Fibroblast of skin of abdomen (primary cell): Measurements from ENCODE around the gene GCG. TPM values are rescaled to one million over a fixed set of nuclear protein-coding genes. Genes with fewer than 3 reads are reported as not detected.

ENCODE experiments used
- DNase-seq: peaks from one replicate; pipeline ENCODE4 v3.0.0-alpha.2; 2013
- polyA plus RNA-seq, 2 experiments: library from polyadenylated mRNA; unstranded; fragments of 120-200 nt; gene quantifications; one replicate each; pipeline ENCODE4 v1.2.1, GENCODE V29; 2013; ENCODE audit not compliant: insufficient read length in 2 of 2

GCG gene
- 0.19 TPM for polyA plus RNA-seq (2013, experiment 1 of 2; ENCODE audit: insufficient read length)
- 0.19 TPM for polyA plus RNA-seq (2013, experiment 2 of 2; ENCODE audit: insufficient read length)

DNA sequence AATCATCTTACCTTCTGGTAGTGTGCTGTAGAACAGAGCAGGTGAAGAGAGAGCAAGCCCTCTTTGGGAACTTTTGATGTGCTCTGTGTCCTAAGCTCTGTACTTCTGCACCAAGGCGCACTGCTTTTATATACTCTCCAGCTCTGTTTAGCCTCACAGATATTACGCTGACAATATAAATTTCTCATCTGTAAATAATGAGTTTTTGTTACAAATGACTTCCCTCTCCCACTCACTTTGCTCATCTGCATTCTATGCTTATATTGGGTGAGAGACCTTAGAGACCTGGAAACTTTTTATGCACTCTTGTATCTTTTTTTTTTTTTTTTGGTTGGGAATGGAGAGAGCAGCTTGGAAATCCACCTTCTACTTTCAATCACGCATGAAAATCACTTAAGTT, at the start of gene GCG:
Gene GCG, minus strand, starts transcription at position 101 of the 400 bp plus-strand sequence. CDS start 3,069 bp downstream, outside the sequence.
- no peak for DNase-seq

DNA sequence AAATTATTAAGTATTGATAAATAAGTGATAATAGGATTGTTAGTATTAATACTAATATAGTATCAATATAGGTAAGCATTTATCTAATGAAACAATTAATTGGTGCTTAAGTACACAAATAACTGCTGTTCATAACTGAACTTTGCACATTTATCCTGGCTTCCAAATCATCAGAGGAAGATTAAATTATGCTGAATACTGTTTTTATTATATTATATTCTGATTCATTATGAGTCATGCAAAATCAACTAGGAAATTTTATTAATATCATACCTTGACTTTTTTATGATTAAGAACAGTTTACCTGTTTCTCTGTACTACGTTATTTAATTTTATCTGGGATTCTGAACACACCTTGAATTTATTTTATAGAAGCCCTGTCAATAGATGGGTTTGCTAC, 48.6 kb upstream of the GCG start:
- no peak for DNase-seq

DNA sequence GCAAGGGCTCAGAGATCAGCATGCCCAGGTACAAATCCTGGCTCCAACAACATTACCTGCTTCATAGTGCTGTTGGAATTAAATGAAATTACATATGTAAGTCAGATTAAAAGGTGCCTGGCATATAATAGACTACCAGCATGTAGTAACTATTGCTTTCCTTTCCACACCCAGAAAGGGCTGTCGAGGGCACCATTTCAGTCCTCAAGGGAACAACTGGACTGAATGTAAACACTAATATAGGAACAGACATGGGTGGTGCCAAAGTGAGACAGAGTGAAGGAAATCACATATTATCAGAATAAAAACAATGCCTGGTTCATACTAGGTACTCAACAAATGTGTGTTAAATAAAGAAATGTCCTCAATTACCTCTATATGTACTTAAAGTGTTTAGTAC, 47.9 kb upstream of the GCG start:
- DNase-seq = no peak

DNA sequence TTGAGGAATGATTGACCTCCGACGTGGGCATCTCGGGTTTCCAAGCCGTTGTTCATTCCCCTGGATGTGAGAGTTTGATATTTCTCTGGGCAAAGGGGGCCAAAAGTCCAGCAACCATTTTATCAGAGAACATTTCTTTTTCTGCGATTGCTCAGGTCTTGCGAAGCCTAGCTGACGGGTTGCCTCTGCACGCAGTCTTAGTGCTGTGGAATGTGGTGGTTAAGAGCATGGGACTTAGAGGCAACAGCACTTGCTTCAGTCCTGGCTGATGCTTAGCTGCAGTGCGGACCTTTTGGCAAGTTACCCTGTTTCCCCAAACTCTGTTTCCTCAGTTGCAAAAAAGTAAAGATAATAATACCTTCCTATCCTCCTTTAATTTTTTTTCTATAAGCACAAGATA, 46.2 kb upstream of the GCG start:
- peak; percentile 39 for DNase-seq

DNA sequence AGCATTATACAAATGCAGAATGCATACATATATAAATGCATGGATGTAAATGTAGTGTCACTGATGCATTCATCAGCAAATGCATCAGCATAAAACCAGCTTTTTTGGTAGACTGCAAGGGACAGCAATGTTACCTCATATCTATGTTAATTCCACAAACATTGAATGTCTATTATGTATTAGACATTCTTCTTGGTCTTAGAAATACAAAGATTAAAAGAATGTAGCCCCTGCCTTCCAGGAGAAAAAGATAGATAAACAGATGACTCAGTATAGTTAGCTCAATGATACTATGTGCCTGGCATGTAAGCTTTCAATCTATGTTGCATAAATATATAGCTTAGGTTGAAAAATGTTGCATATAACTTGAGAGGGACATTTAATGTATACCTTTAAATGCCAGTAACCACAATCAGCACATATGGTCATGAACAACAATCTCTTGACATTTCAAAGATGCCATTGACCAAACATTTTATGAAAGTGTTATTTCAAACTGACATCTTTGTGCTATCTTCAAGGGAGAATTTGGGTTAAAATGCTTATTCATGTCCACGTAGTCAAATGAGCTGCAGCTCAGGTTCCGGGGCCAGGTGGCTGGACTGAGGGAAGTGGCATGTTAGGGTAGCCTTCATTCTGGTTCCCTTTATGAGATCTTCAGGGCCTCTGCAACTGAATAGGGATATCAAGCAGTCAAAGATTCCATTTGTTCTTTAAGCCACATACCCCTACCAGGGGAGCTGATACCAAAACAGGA, 45.2 kb upstream of the GCG start:
- peak; percentile 82 for DNase-seq

DNA sequence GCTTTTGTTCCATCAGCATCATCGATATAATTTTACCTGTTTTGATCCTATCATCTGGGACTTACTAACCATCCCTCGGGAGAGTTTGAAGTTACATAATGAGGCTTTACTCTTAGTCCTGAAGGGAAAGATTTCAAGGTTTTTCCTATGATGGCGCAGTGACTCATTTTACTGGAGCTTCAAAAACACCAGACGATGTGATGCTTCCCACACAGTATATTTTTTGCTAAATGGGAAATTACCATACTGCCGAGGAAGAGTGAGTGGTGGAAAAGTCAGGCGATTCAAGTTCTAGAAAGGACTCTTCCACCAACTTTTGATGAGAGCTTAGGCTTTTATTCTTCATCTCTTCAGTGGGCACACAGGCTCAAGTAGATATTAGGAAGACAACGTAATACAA, 44.6 kb upstream of the GCG start:
- DNase-seq = peak; percentile 72

DNA sequence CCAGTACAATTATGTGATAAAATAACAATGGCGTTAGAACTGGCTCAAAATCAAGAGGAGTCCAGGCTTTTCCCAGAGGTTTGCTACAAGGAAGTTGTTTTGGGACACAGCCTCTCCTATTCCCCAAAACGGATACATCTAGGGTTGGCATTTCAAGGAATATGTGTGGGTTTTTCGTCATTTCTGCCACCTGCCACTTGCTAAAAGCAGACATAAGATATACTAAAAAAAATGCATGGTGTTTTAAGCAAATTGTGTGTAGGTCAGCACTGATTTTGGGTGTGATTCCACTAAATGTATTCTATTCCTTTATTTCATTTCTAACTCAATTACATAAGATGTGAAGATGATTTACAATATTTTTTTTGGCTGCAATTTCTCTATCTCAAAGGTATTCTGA, 36.4 kb upstream of the GCG start:
- DNase-seq = no peak

DNA sequence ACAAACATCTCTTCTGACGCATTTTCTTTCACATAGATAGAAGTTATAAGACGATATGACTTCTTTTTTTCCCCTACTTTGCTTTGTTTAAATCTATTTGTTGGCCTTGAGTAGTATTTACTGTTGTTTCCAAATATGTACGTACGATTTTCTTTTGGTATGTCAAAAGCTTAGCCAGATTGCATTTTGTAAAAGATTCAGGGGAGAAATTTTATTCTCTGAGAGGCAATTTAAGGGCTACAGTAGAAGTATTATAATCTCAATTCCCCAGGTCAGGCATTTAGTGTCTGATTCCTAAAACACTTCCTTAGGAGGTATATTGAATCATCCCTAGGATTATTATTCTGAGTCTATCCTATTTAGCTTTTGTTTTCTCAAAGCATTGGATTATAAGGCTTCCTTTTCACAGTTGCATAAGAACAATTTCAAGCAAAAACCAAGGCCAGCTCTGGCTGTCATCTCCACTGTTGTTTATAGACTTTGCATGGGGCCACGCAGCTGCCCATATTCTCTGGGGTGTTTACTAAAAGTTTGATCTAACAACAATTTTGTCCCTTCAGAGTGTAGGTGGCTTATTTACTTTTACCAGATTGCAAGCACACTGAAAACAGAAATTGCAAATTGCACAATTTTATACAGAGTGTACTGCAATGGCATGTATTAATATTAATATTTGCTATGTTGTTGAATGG, 33.6 kb upstream of the GCG start:
- no peak for DNase-seq

DNA sequence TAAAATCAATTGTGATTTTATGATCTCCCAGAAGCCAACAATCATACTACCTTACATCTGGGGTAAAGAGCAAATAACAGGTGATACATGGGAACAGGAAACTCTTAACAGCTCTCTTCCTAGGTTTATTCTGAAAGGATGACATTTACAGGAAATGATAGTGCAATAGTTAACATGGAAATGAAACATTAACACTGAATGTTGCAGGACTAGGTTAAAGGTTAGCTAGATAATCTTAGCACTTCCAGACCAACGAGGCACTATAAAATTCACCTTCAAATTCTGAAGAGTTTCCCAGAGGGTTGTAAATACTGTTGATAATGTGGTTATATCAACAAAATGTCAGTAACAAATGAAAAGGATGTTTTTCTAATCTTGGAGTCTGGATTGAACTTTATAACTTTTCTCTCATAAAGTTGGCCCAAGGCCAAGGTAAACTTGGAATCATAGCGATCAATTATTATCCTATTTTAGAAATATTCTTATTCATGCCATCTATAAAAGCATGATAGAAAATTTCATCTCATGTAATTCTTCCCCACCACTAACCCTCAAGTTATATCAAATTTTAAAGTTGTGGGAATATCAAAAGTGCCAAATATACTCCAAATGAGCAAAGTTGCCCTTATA, 32.9 kb upstream of the GCG start:
- no peak for DNase-seq

DNA sequence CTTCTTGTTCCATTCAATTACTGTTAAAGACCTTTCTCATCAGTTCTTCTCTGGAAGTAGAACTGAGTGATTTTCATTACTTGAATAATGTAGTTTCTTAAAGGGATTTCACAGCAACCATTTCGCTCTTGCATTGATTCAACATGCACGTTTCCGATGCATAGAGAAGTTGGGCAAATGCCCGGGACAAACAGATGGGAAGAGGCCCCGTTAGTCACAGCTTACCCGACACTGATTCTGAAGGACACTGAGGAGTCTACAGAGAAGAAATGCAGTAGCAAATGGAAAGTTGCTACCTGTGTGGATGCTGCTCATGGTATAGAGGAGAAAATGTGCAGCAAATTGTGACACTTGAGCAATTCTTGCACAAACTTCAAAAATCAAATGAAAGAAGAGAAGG, 32.3 kb upstream of the GCG start:
- no peak for DNase-seq

DNA sequence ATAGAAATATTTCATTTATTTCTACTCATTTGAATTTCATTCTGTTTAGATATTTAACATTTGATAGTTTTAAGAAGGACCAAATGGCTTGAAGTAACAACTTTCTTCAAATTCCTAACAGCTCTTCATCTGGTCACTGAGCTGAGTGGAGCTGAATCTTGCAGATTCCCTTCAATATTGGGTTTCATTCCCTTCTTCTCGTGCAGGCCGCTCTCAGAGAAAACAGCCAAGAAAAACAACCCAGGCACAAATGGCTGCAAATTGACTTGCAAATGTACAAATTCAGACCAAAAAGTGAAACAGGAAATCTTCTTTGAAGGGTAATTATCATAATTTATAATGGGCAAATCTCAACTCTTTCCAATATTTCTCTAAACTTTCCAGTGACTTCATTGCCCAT, 30.3 kb upstream of the GCG start:
- DNase-seq = no peak

DNA sequence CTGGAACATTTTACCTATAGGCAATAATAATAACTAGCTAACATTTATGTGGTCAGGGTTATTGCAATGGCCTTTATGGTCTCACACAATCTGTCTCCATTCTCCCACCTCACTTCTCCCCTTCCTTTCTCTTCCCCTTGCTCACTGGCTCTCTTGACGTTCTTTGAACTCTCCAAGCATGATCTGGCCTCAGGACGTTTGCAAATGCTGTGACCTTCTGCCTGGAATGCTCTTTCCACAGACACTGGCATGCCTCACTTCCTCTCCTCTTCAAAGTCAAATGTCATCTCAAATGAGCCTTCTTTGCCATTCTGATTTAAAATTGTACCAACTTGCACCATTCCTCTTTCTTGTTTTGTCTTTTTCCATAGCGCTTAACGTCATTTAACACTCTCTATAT, 25.3 kb upstream of the GCG start:
- no peak for DNase-seq

DNA sequence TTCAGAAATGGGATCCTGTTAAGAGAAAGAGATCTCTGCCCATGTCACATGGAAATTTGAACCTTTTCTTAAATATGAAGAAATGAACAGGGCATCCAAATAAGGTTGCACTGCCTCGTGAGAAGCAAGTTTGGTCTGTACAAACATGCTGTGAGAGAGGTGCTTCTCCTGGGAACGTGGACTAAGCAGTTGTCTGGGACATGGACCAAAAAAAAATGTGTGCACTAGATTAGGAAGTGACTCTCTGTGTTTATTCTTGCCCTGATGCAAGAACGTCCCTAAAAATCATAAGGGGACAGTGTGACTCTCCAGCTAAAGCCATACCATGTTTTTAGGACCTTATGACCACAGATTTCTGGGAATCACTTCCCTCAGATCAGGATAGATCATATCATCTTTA, 23.7 kb upstream of the GCG start:
- DNase-seq = no peak

DNA sequence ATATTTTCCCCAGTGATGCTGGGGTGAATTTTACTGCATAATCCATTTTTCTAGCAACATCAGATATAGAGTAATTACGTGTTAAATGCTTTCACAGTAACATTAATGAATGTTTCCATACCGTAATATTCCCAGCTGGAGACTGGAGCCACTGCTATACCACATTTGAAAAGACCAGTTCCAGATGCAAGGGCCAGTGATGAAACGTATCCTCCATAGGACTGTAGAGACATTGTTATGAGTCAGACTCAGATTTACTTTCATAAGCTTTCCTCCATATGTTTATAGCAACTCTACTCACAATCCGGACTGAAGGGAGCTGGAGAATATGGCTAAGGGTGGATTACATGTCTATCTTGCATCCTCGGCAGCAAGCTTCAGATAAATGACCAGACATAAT, 22.7 kb upstream of the GCG start:
- peak; percentile 81 for DNase-seq

DNA sequence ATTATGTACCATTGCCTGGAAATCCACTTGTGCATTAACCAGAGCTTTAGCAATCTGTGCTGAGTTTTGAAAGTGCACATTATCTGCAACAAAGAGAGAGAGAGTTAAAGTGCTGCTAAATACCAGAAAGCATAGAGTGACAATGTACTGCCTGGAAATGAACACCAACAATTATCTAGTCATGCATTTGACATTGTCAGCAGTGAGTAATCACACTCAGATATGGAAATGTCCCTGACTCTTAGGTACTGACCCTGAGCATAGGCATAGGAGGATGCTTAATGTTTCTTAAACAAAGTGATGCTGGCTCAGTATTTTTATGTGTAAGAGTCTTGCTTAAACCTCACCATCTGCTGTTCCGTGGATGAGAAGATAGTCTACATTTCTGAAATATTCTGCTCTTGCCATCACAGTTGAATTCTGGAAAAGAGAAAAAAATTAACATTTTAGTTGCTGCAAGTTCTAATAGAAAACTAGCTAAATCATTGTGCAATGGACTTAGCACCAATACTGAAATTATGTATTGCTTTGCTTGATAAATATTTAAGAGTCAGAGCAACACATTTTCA, 20.8 kb upstream of the GCG start:
- no peak for DNase-seq

DNA sequence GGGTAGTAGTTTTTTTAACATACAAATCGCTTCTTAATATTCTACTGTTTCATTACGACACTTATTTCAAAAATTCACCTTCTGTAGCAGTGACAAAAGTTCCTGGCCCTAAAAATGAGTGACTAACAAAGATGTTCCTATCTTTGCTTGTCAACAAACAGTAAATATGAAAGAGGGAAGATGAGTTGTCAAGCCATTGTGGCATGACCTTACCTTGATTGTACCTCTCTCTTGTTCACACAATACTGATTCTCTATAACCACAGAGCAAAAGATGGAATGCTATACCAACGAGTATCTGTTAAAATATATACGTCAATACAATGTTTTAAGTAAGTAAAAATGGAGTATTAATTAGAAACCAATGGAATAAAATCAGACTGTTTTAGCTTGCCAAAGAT, 14.7 kb upstream of the GCG start:
- DNase-seq = no peak

DNA sequence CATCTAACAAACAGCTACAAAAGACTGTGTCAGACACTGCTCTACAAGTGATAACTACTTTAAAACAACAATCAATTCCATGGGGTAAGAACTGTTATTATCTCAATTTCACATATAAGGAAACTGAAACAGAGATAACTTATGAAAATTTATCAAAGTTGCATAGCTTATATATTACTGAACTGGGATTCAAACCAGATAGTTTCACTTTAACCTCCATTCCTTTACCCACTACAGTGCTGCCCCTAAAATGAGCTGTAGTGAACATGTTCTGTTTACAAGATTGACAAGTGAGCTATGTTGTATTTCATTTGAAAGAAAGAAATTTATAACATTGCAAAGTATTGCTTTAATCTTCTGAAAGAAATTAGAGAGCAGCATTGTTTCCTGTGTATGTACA, 14.1 kb upstream of the GCG start:
- DNase-seq = no peak

DNA sequence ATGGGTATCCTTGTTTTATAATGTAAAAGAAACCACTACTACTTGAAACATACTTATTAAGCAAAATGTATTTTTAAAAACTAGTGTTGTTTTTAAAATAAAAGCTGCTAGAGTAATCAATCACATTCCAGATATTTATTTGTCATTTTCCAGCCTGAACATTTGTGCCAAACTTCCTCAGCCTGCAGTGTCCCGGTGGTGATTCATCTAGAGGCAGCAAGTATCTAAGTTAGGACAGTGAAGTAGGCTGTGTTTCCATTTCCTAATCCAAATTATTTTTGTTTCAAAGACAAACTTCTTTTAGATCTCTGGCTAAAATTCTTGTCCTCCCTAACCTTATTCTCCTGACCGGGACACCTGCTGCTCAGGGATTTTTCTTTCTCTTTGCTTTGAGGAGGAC, 12.8 kb upstream of the GCG start:
- peak; percentile 9 for DNase-seq

DNA sequence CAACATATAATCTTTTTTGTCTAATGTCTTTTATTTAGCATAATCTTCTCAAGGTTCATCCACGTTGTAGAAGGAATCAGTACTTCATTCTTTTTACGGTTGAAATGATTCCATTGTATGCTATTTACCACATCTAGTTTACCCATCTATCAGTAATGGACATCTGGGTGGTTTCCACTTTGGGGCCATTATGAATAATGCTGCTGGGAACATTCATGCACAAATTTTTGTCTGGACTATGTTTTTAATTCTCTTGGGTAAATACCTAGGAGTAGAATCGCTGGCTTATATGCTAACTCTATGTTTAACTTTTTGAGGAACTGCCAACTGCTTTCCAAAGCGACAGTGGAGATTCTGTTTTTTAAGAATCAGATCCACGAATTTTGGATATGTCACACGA, 7.4 kb upstream of the GCG start:
- DNase-seq = no peak

DNA sequence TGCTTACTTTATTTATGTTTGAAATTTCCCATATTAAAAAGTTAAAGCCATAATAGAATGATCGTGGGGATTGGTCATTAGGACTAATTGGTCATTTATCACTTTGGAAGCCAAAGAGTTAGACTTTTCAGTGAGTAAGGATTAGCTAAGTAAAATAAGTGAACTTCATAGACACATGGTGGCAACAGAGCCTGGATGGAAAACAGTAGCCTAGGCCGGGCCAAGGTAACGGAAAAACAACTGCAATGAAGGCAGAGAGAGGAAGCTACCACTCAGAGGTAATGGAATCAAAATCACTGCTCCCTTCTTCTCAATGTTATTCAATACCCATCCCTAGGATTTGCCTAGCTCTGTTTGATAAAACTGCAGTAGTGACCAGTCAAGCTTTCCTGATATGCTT, 4.1 kb upstream of the GCG start:
- no peak for DNase-seq

DNA sequence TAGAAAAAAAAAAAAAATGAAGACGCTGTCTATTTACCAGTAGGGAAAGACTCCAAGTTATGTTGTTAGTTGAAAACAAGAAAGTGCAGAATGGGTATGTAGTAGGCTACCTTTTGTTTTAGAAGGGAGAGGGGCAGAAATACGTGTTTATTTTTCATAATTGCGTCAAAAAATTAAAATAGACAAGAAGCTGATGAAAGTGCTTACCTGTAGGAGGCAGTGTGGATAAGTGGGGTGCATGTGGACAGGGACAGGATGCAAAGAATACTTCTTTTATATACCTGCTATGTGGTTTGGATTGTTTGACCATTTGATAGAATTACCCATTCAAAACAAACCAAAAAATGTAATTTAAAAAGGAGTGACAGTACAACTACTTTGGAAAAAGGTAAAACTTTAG, 3.0 kb upstream of the GCG start:
- no peak for DNase-seq

DNA sequence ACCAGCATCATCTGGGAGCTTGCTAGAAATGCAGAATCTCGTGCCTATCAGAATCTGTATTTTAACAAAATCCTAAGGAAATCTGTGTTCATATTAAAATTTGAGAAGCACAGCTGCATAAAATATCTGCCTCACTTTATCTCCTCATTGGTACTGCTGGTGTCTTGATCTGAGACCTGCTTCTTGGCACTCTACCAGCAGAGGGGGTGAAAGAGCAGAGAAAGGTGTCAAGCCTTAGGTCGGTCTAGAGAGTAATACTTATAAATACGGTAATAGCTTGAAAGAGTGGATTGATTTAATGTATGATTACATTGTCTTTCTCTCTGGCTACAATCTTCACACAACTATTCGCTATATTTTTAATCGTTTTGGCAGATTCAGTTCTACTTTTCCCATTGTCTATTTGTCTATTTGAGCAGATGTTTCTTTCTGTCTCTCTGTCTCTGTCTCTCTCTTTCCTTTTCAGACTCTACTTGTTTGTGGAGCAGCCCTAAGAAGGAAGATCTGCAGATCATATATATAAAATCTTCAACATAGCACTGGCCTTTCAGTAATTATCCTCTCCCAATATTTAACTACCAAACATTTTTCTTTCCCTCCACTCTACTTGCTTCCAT, 1.7 kb upstream of the GCG start:
- peak; percentile 57 for DNase-seq

DNA sequence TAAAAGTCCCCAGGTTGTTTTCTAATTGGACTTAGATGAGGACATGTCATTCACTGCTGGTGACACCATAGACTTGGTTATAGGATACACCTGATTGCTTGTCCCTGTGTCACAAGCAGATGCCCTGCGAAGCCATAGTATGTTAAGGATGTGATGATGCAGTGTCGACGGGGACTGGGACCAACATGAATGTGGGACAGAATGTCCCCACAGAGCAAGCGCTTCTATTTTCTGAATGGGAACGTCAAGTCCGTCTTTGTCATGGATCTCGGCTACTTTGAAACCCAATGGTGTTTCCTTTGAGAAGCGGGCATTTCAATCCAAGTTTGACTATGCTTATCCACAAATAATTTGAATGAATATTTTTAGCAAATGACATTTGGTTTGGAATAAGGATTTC, 2.1 kb downstream of the GCG start:
- DNase-seq = no peak
